CD14-positive monocyte (primary cell): ENCODE results near the gene CACNB4. TPM values are rescaled to one million over a fixed set of nuclear protein-coding genes. Genes with fewer than 3 reads are reported as not detected.

ENCODE experiments used
- DNase-seq, 3 donors: peaks; one replicate each; pipeline ENCODE4 v3.0.0-alpha.2; 2011 to 2022
- H2AFZ ChIP-seq: 2 replicates; pipeline ENCODE4 v1.6.0; 2012; ENCODE audit warnings: mild to moderate bottlenecking, low read depth, low read length, inconsistent platforms; ENCODE audit not compliant: insufficient read depth, poor library complexity, severe bottlenecking
- H3K27ac ChIP-seq, 2 donors: 1 replicate in 1 of 2; 2 replicates in 1 of 2; pipeline ENCODE4 v1.5.1; 2012 to 2013; ENCODE audit warnings: low read length in 2 of 2, control low read depth in 1 of 2, inconsistent platforms in 1 of 2, low read depth in 1 of 2, mild to moderate bottlenecking in 1 of 2
- H3K27me3 ChIP-seq, 2 donors: one replicate each; pipeline versions ENCODE4 v1.6.0 to v1.6.1; 2011 to 2013; ENCODE audit warnings: low read length in 2 of 2; ENCODE audit not compliant: control insufficient read depth in 2 of 2, insufficient read depth in 2 of 2
- H3K36me3 ChIP-seq, 2 donors: replicated peaks in 1 of 2; 1 replicate in 1 of 2; 2 replicates in 1 of 2; pipeline versions ENCODE4 v1.5.1 to v1.6.1; 2012 to 2013; ENCODE audit warnings: low read length in 2 of 2, control low read depth in 1 of 2, inconsistent platforms in 1 of 2, mild to moderate bottlenecking in 1 of 2; ENCODE audit not compliant: insufficient read depth in 2 of 2, control insufficient read depth in 1 of 2
- H3K4me1 ChIP-seq, 2 donors: 1 replicate in 1 of 2; 2 replicates in 1 of 2; pipeline versions ENCODE4 v1.5.1 to v1.6.1; 2012 to 2013; ENCODE audit warnings: low read length in 2 of 2, control low read depth in 1 of 2, inconsistent platforms in 1 of 2, mild to moderate bottlenecking in 1 of 2, moderate library complexity in 1 of 2; ENCODE audit not compliant: insufficient read depth in 2 of 2, control insufficient read depth in 1 of 2
- H3K4me2 ChIP-seq: replicated peaks from 2 replicates; pipeline ENCODE3; 2012; ENCODE audit warnings: low read length, moderate library complexity, mild to moderate bottlenecking; ENCODE audit not compliant: poor library complexity, severe bottlenecking; ENCODE audit errors: extremely low read depth
- H3K4me3 ChIP-seq, 3 experiments: fragments of 200-600 bp in 1 of 3; sonication (generic) in 1 of 3; replicated peaks in 1 of 3; 1 replicate in 2 of 3; 2 replicates in 1 of 3; pipeline ENCODE4 v1.5.1; 2011 to 2013; ENCODE audit warnings: low read length in 3 of 3, mild to moderate bottlenecking in 3 of 3, control low read depth in 2 of 3, low read depth in 2 of 3, inconsistent platforms in 1 of 3, moderate library complexity in 1 of 3
- H3K79me2 ChIP-seq: 2 replicates; pipeline ENCODE4 v1.6.0; 2012; ENCODE audit warnings: mild to moderate bottlenecking, control low read depth, inconsistent platforms, low read length, moderate library complexity; ENCODE audit not compliant: insufficient read depth
- H3K9ac ChIP-seq: 2 replicates; pipeline ENCODE4 v1.6.0; 2017; ENCODE audit warnings: low read length, mild to moderate bottlenecking; ENCODE audit not compliant: insufficient read depth, poor library complexity, severe bottlenecking
- H3K9me3 ChIP-seq, 2 donors: replicated peaks in 1 of 2; 1 replicate in 1 of 2; 2 replicates in 1 of 2; pipeline versions ENCODE4 v1.5.1 to v1.6.1; 2012 to 2013; ENCODE audit warnings: low read length in 2 of 2, control low read depth in 1 of 2; ENCODE audit not compliant: control insufficient read depth in 1 of 2, insufficient read depth in 1 of 2
- H4K20me1 ChIP-seq: 2 replicates; pipeline ENCODE4 v1.6.0; 2012; ENCODE audit warnings: mild to moderate bottlenecking, low read length, control low read depth, moderate library complexity; ENCODE audit not compliant: insufficient read depth
- H3K27ac Mint-ChIP-seq, 7 donors: one replicate each; pipeline ENCODE4 v1.8.0; 2020; ENCODE audit warnings: mild to moderate bottlenecking in 7 of 7, mixed read lengths in 7 of 7, moderate library complexity in 6 of 7, inconsistent platforms in 2 of 7
- H3K27me3 Mint-ChIP-seq, 3 donors: one replicate each; pipeline ENCODE4 v1.8.0; 2021 to 2022; ENCODE audit warnings: low read depth in 3 of 3, mild to moderate bottlenecking in 3 of 3, mixed read lengths in 3 of 3, moderate library complexity in 3 of 3, inconsistent platforms in 1 of 3
- H3K36me3 Mint-ChIP-seq, 2 donors: one replicate each; pipeline ENCODE4 v1.8.0; 2020; ENCODE audit warnings: mixed read lengths in 2 of 2, inconsistent platforms in 1 of 2, mild to moderate bottlenecking in 1 of 2
- H3K4me1 Mint-ChIP-seq: one replicate; pipeline ENCODE4 v1.8.0; 2020; ENCODE audit warnings: mild to moderate bottlenecking, mixed read lengths
- H3K4me3 Mint-ChIP-seq, 2 donors: one replicate each; pipeline ENCODE4 v1.8.0; 2020; ENCODE audit warnings: mild to moderate bottlenecking in 2 of 2, mixed read lengths in 2 of 2, moderate library complexity in 1 of 2
- H3K9me3 Mint-ChIP-seq, 7 donors: one replicate each; pipeline ENCODE4 v1.8.0; 2020 to 2022; ENCODE audit warnings: mixed read lengths in 7 of 7, mild to moderate bottlenecking in 6 of 7, moderate library complexity in 6 of 7, inconsistent platforms in 2 of 7
- CTCF ChIP-seq: fragments of 200-600 bp; IDR thresholded peaks from one replicate; pipeline ENCODE4 v1.8.0; 2022; ENCODE audit warnings: antibody characterized with exemption, mild to moderate bottlenecking
- WGBS: methylation state at CpG from one replicate; pipeline ENCODE4 v1.1.5; 2013; ENCODE audit warnings: missing lambda C conversion rate; ENCODE audit not compliant: insufficient coverage; 5-methylcytosine and 5-hydroxymethylcytosine counted together
- intact Hi-C, 2 donors: fragments of 100-400 bp; cut with micrococcal nuclease; formaldehyde crosslinking; loops; one replicate each; pipeline versions ENCODE4 v1.15.0 to v1.15.1; 2023
- polyA plus RNA-seq, 3 donors: library from polyadenylated mRNA; depleted of rRNA in 1 of 3; unstranded in 2 of 3; stranded (reverse) in 1 of 3; fragments of 300-500 nt in 2 of 3; fragments of >200 nt in 1 of 3; fragmentation: Illumina TruSeq in 2 of 3; gene quantifications; 1 replicate in 2 of 3; 2 replicates in 1 of 3; pipeline ENCODE4 v1.2.3, GENCODE V29; 2012 to 2021

CACNB4 gene
- polyA plus RNA-seq, 3 donors: 0.44 to 1.9 (median 1.1) TPM

GRCh38 chr2:151860613-151861146, 238.2 kb downstream of the CACNB4 start:
- Mint-ChIP-seq H3K9me3 (peaks cover 0 to 3% (median 0%) of the 10 kb centered on the region in 7 donors), H3K27ac (no peak overlapping the region), H3K4me1 (no peaks in the 10 kb centered on the region), H3K27me3 (no peaks in the 10 kb centered on the region), H3K4me3 (no peak overlapping the region), H3K36me3 (no peaks in the 10 kb centered on the region)
- H3K4me2 ChIP-seq: no peak overlapping the region
- H3K4me1 ChIP-seq: no peaks in the 10 kb centered on the region
- 100% methylated on average over 1 of the region's 5 CpGs for WGBS
- no peak for TF ChIP-seq CTCF
- H4K20me1 ChIP-seq: no peaks in the 10 kb centered on the region
- DNase-seq: no peak
- H3K36me3 ChIP-seq: no peaks in the 10 kb centered on the region
- H3K9me3 ChIP-seq: no peaks in the 10 kb centered on the region
- intact Hi-C loops: no loop called here
- H3K27ac ChIP-seq: no peak overlapping the region
- no peak overlapping the region for H2AFZ ChIP-seq
- H3K4me3 ChIP-seq: no peak overlapping the region
- H3K27me3 ChIP-seq: no peaks in the 10 kb centered on the region
- no peaks in the 10 kb centered on the region for H3K79me2 ChIP-seq
- no peak overlapping the region for H3K9ac ChIP-seq

GRCh38 chr2:151860210-151860609, 238.6 kb downstream of the CACNB4 start:
- Histone ChIP-seq H4K20me1 (no peaks in the 10 kb centered on the region), H3K4me1 (no peaks in the 10 kb centered on the region), H3K27me3 (no peaks in the 10 kb centered on the region), H3K36me3 (no peaks in the 10 kb centered on the region), H3K27ac (no peak overlapping the region), H3K79me2 (no peaks in the 10 kb centered on the region), H3K4me2 (no peak overlapping the region), H3K4me3 (no peak overlapping the region), H3K9me3 (no peaks in the 10 kb centered on the region), H3K9ac (no peak overlapping the region), H2AFZ (no peak overlapping the region)
- H3K9me3 Mint-ChIP-seq: peaks cover 0 to 3% (median 0%) of the 10 kb centered on the region in 7 donors
- no peak overlapping the region for H3K27ac Mint-ChIP-seq
- no peaks in the 10 kb centered on the region for H3K4me1 Mint-ChIP-seq
- no peak overlapping the region for H3K4me3 Mint-ChIP-seq
- intact Hi-C loops: no loop called here
- H3K27me3 Mint-ChIP-seq: no peaks in the 10 kb centered on the region
- 95% methylated on average over 2 of the region's 4 CpGs for WGBS
- no peak for TF ChIP-seq CTCF
- no peak for DNase-seq
- no peaks in the 10 kb centered on the region for H3K36me3 Mint-ChIP-seq
